ENCODE results near the gene ABHD2.
"Not testable (repeated sequence)": the region's sequence is repeated elsewhere in the genome, so short reads cannot be mapped to it uniquely, and the experiment has no call there.

Gene ABHD2

GRCh38 chr15:89227425-89227824 lies 139.2 kb downstream of the ABHD2 start:
- no peak for DNase-seq (ENCODE audit: low spot score)

GRCh38 chr15:89230277-89230676 lies 142.0 kb downstream of the ABHD2 start:
- no peak for DNase-seq (ENCODE audit: low spot score)

GRCh38 chr15:89231832-89232231 lies 143.6 kb downstream of the ABHD2 start:
- no peak for DNase-seq (ENCODE audit: low spot score)

- not testable (repeated sequence) for DNase-seq (ENCODE audit: low spot score)
Observed at GRCh38 chr15:89239883-89240810, 151.9 kb downstream of the ABHD2 start.

GRCh38 chr15:89243046-89243690 lies 154.9 kb downstream of the ABHD2 start:
- no peak for DNase-seq (ENCODE audit: low spot score)

GRCh38 chr15:89243691-89244573 lies 155.7 kb downstream of the ABHD2 start, which contains the start of gene FANCI:
FANCI (plus strand) TSS chr15:89243979; CDS start chr15:89247648, 3,669 bp downstream.
- peak; percentile 95 for DNase-seq (ENCODE audit: low spot score)

GRCh38 chr15:89244574-89244903 lies 156.3 kb downstream of the ABHD2 start:
- DNase-seq (ENCODE audit: low spot score): no peak

- no peak for DNase-seq (ENCODE audit: low spot score)
Observed at GRCh38 chr15:89247446-89247845, 159.2 kb downstream of the ABHD2 start.

- DNase-seq (ENCODE audit: low spot score): no peak
Observed at GRCh38 chr15:89248584-89248983, 160.3 kb downstream of the ABHD2 start.

GRCh38 chr15:89250142-89250541 lies 161.9 kb downstream of the ABHD2 start:
- DNase-seq (ENCODE audit: low spot score): not testable (repeated sequence)
